OCI-LY3 (cell line): ENCODE measurements around the gene CDH23.

Experiments
- H2AFZ ChIP-seq: fragments of 200-600, 300-600 bp; shearing (Covaris generic); 2 replicates; pipeline ENCODE4 v1.6.0; 2014; ENCODE audit warnings: antibody characterized with exemption, low read depth, low read length
- H3K27ac ChIP-seq: fragments of 200-600, 300-600 bp; sonication (generic); 2 replicates; pipeline ENCODE4 v1.5.1; 2014; ENCODE audit warnings: mild to moderate bottlenecking, low read length, moderate library complexity, mixed read lengths
- H3K27me3 ChIP-seq: fragments of 200-600, 300-600 bp; sonication (generic); 2 replicates; pipeline ENCODE4 v1.6.1; 2014; ENCODE audit warnings: low read depth, low read length, mixed read lengths
- H3K36me3 ChIP-seq: fragments of 200-600, 300-600 bp; sonication (generic); replicated peaks from 2 replicates; pipeline ENCODE3; 2014; ENCODE audit warnings: low read depth, low read length, mixed read lengths
- H3K4me1 ChIP-seq: fragments of 300-600, 200-600 bp; sonication (generic); 2 replicates; pipeline ENCODE4 v1.6.1; 2014; ENCODE audit warnings: low read length, mixed read lengths
- H3K4me2 ChIP-seq: fragments of 200-600, 300-600 bp; sonication (generic); 2 replicates; pipeline ENCODE4 v1.6.1; 2014; ENCODE audit warnings: low read length, mixed read lengths
- H3K4me3 ChIP-seq: fragments of 300-600, 200-600 bp; sonication (generic); 2 replicates; pipeline ENCODE4 v1.5.1; 2014; ENCODE audit warnings: antibody characterized with exemption, mild to moderate bottlenecking, low read length, moderate library complexity
- H3K79me2 ChIP-seq: fragments of 300-600, 200-600 bp; shearing (Covaris generic); 2 replicates; pipeline ENCODE4 v1.6.1; 2014; ENCODE audit warnings: mild to moderate bottlenecking, low read length, mixed read lengths
- H3K9ac ChIP-seq: fragments of 300-600, 200-600 bp; shearing (Covaris generic); 2 replicates; pipeline ENCODE4 v1.6.0; 2014; ENCODE audit warnings: mild to moderate bottlenecking, low read length, moderate library complexity
- H3K9me3 ChIP-seq: fragments of 200-600, 300-600 bp; shearing (Covaris generic); 2 replicates; pipeline ENCODE4 v1.6.1; 2014; ENCODE audit warnings: low read length, mixed read lengths; ENCODE audit not compliant: insufficient read depth
- H4K20me1 ChIP-seq: fragments of 200-600, 300-600 bp; sonication (generic); 2 replicates; pipeline ENCODE4 v1.6.1; 2016; ENCODE audit warnings: low read length, mixed read lengths; ENCODE audit not compliant: insufficient read depth
- CTCF ChIP-seq: fragments of 200-600, 300-600 bp; sonication (generic); IDR thresholded peaks from 2 replicates; pipeline ENCODE4 v1.5.1; 2014; ENCODE audit warnings: antibody characterized with exemption, low read length, low read depth
- EZH2phosphoT487 ChIP-seq: fragments of 200-600 bp; shearing (Covaris generic); IDR thresholded peaks from 2 replicates; pipeline ENCODE4 v1.6.1; 2018; ENCODE audit warnings: antibody characterized with exemption, mixed run types, low read depth

The CDH23 gene

GRCh38 chr10:71444284-71445054, 47.7 kb downstream of the CDH23 start:
- Histone ChIP-seq H3K27me3 (no peaks in the 10 kb centered on the region), H3K27ac (no peak overlapping the region), H3K9me3 (no peaks in the 10 kb centered on the region), H4K20me1 (no peaks in the 10 kb centered on the region), H3K4me1 (0 out of 2 replicates have a peak, but pooled peaks cover 5% of the 10 kb centered on the region), H3K36me3 (no peaks in the 10 kb centered on the region), H3K9ac (no peak overlapping the region), H3K4me3 (no peak overlapping the region), H3K4me2 (no peak overlapping the region), H2AFZ (no peak overlapping the region), H3K79me2 (no peaks in the 10 kb centered on the region)
- TF ChIP-seq CTCF (no peak), EZH2phosphoT487 (no peak)

- Histone ChIP-seq H3K4me3 (no peak overlapping the region), H2AFZ (no peak overlapping the region), H3K4me1 (0 out of 2 replicates have a peak, but pooled peaks cover 5% of the 10 kb centered on the region), H3K27me3 (no peaks in the 10 kb centered on the region), H3K9me3 (no peaks in the 10 kb centered on the region), H3K4me2 (no peak overlapping the region), H3K79me2 (no peaks in the 10 kb centered on the region), H3K27ac (no peak overlapping the region), H3K9ac (no peak overlapping the region), H4K20me1 (no peaks in the 10 kb centered on the region), H3K36me3 (no peaks in the 10 kb centered on the region)
- no peak for TF ChIP-seq CTCF
- no peak for TF ChIP-seq EZH2phosphoT487
These were observed 51.0 kb downstream of the CDH23 start for GRCh38 chr10:71447676-71448075.

- no peak overlapping the region for H3K27ac ChIP-seq
- no peaks in the 10 kb centered on the region for H4K20me1 ChIP-seq
- H3K79me2 ChIP-seq = no peaks in the 10 kb centered on the region
- no peak overlapping the region for H2AFZ ChIP-seq
- H3K36me3 ChIP-seq = no peaks in the 10 kb centered on the region
- H3K9ac ChIP-seq = no peak overlapping the region
- no peak for TF ChIP-seq CTCF
- TF ChIP-seq EZH2phosphoT487 = no peak
- H3K4me3 ChIP-seq = no peak overlapping the region
- H3K9me3 ChIP-seq = no peaks in the 10 kb centered on the region
- no peak overlapping the region for H3K4me2 ChIP-seq
- no peaks in the 10 kb centered on the region for H3K27me3 ChIP-seq
- H3K4me1 ChIP-seq = 0 out of 2 replicates have a peak, but pooled peaks cover 5% of the 10 kb centered on the region
These were observed 51.4 kb downstream of the CDH23 start for GRCh38 chr10:71448146-71448545.

GRCh38 chr10:71449026-71449425, 52.3 kb downstream of the CDH23 start:
- no peak overlapping the region for H3K27ac ChIP-seq
- H3K4me3 ChIP-seq = no peak overlapping the region
- no peak overlapping the region for H3K9ac ChIP-seq
- TF ChIP-seq EZH2phosphoT487 (no peak), CTCF (no peak)
- no peaks in the 10 kb centered on the region for H3K79me2 ChIP-seq
- H3K27me3 ChIP-seq = no peaks in the 10 kb centered on the region
- no peaks in the 10 kb centered on the region for H4K20me1 ChIP-seq
- no peak overlapping the region for H3K4me2 ChIP-seq
- 0 out of 2 replicates have a peak, but pooled peaks cover 5% of the 10 kb centered on the region for H3K4me1 ChIP-seq
- H3K36me3 ChIP-seq = no peaks in the 10 kb centered on the region
- no peaks in the 10 kb centered on the region for H3K9me3 ChIP-seq
- no peak overlapping the region for H2AFZ ChIP-seq
